HEK293 (cell line): ENCODE results near the gene PLAGL1.

Experiments
- TRIM28 ChIP-seq: IDR thresholded peaks from 2 replicates; pipeline ENCODE4 v1.6.1; 2011; ENCODE audit warnings: low read length, control low read depth, borderline replicate concordance
- ZNF121 ChIP-seq: fragments of 450-650 bp; formaldehyde crosslinking; IDR thresholded peaks from 2 replicates; pipeline ENCODE4 v1.5.1; 2016; ENCODE audit warnings: missing biosample characterization, missing genetic modification characterization
- ZNF596 ChIP-seq: fragments of 450-650 bp; IDR thresholded peaks from 2 replicates; pipeline ENCODE4 v1.5.0; 2018; ENCODE audit warnings: missing biosample characterization, mild to moderate bottlenecking, missing genetic modification characterization, moderate library complexity
- ZNF610 ChIP-seq: fragments of 450-650 bp; formaldehyde crosslinking; IDR thresholded peaks from 2 replicates; pipeline ENCODE4 v1.5.1; 2016; ENCODE audit warnings: missing biosample characterization, missing genetic modification characterization, borderline replicate concordance
- ZSCAN30 ChIP-seq: fragments of 450-650 bp; IDR thresholded peaks from 2 replicates; pipeline ENCODE4 v1.5.1; 2018; ENCODE audit warnings: missing biosample characterization, mild to moderate bottlenecking, missing genetic modification characterization, moderate library complexity
- TF ChIP-seq, protein P1 (sequence below): fragments of 450-650 bp; formaldehyde crosslinking; IDR thresholded peaks from 2 replicates; pipeline ENCODE4 v1.5.1; 2016; ENCODE audit warnings: missing biosample characterization, missing genetic modification characterization
- TF ChIP-seq, protein P2 (sequence below): fragments of 450-650 bp; formaldehyde crosslinking; IDR thresholded peaks from 2 replicates; pipeline ENCODE4 v1.5.1; 2016; ENCODE audit warnings: missing biosample characterization, missing genetic modification characterization
- TF ChIP-seq, protein P3 (sequence below): fragments of 450-650 bp; formaldehyde crosslinking; IDR thresholded peaks from 2 replicates; pipeline ENCODE4 v1.5.1; 2016; ENCODE audit warnings: missing biosample characterization, missing genetic modification characterization
- TF ChIP-seq, protein P4 (sequence below): fragments of 450-650 bp; formaldehyde crosslinking; IDR thresholded peaks from 2 replicates; pipeline ENCODE4 v1.5.1; 2016; ENCODE audit warnings: missing biosample characterization, missing genetic modification characterization
- TF ChIP-seq, protein P5 (sequence below): fragments of 450-650 bp; formaldehyde crosslinking; IDR thresholded peaks from 2 replicates; pipeline ENCODE4 v1.5.1; 2016; ENCODE audit warnings: missing biosample characterization, missing genetic modification characterization, borderline replicate concordance

DNA sequence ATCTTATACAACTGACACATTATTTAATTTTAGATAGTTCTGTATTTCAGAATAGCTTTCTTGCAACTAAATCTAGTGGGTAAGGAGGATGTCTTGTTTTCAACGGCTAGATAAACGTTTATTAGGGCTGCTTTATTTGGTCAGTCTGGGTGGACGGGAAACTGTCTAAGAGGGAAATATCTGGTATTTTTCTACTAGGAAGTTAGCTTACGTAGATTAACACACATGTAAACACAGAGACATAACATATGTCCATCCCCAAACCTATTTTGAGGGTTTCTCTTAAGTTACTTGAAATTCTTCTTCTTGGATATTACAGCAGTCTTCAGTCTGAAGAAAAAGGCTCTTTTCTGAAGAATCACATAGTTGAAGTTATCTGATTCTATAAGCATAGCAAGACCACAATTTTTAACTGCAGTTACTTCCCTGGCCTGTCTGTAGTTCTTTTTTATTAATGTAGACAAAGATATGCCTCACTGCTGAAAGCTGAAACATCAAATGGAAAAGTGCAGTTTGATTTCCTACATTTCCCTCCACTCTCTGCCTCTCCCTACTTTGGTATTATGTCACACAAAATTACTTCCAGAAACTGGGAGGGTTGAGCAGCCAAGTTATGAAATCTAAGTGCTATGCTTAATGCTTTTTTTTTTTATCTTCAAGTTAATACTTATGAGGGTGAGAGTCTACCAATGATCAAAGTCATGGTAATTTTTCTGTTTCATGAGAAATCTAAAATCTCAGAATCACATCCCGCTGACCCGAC lies 37.4 kb downstream of the PLAGL1 start:
- TF ChIP-seq TRIM28 (no peak), ZNF610 (tag by site-specific recombination) (no peak), ZNF596 (tag by site-specific recombination) (no peak), ZNF121 (no peak), ZSCAN30 (tag by site-specific recombination) (no peak)
- TF ChIP-seq, protein P1, sequence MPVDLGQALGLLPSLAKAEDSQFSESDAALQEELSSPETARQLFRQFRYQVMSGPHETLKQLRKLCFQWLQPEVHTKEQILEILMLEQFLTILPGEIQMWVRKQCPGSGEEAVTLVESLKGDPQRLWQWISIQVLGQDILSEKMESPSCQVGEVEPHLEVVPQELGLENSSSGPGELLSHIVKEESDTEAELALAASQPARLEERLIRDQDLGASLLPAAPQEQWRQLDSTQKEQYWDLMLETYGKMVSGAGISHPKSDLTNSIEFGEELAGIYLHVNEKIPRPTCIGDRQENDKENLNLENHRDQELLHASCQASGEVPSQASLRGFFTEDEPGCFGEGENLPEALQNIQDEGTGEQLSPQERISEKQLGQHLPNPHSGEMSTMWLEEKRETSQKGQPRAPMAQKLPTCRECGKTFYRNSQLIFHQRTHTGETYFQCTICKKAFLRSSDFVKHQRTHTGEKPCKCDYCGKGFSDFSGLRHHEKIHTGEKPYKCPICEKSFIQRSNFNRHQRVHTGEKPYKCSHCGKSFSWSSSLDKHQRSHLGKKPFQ (tag by site-specific recombination) = no peak
- TF ChIP-seq, protein P2, sequence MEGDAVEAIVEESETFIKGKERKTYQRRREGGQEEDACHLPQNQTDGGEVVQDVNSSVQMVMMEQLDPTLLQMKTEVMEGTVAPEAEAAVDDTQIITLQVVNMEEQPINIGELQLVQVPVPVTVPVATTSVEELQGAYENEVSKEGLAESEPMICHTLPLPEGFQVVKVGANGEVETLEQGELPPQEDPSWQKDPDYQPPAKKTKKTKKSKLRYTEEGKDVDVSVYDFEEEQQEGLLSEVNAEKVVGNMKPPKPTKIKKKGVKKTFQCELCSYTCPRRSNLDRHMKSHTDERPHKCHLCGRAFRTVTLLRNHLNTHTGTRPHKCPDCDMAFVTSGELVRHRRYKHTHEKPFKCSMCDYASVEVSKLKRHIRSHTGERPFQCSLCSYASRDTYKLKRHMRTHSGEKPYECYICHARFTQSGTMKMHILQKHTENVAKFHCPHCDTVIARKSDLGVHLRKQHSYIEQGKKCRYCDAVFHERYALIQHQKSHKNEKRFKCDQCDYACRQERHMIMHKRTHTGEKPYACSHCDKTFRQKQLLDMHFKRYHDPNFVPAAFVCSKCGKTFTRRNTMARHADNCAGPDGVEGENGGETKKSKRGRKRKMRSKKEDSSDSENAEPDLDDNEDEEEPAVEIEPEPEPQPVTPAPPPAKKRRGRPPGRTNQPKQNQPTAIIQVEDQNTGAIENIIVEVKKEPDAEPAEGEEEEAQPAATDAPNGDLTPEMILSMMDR = no peak
- TF ChIP-seq, protein P3, sequence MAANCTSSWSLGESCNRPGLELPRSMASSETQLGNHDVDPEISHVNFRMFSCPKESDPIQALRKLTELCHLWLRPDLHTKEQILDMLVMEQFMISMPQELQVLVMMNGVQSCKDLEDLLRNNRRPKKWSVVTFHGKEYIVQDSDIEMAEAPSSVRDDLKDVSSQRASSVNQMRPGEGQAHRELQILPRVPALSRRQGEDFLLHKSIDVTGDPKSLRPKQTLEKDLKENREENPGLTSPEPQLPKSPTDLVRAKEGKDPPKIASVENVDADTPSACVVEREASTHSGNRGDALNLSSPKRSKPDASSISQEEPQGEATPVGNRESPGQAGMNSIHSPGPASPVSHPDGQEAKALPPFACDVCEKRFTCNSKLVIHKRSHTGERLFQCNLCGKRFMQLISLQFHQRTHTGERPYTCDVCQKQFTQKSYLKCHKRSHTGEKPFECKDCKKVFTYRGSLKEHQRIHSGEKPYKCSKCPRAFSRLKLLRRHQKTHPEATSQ (tag by site-specific recombination) = no peak
- TF ChIP-seq, protein P4, sequence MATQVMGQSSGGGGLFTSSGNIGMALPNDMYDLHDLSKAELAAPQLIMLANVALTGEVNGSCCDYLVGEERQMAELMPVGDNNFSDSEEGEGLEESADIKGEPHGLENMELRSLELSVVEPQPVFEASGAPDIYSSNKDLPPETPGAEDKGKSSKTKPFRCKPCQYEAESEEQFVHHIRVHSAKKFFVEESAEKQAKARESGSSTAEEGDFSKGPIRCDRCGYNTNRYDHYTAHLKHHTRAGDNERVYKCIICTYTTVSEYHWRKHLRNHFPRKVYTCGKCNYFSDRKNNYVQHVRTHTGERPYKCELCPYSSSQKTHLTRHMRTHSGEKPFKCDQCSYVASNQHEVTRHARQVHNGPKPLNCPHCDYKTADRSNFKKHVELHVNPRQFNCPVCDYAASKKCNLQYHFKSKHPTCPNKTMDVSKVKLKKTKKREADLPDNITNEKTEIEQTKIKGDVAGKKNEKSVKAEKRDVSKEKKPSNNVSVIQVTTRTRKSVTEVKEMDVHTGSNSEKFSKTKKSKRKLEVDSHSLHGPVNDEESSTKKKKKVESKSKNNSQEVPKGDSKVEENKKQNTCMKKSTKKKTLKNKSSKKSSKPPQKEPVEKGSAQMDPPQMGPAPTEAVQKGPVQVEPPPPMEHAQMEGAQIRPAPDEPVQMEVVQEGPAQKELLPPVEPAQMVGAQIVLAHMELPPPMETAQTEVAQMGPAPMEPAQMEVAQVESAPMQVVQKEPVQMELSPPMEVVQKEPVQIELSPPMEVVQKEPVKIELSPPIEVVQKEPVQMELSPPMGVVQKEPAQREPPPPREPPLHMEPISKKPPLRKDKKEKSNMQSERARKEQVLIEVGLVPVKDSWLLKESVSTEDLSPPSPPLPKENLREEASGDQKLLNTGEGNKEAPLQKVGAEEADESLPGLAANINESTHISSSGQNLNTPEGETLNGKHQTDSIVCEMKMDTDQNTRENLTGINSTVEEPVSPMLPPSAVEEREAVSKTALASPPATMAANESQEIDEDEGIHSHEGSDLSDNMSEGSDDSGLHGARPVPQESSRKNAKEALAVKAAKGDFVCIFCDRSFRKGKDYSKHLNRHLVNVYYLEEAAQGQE (tag by site-specific recombination) = no peak
- TF ChIP-seq, protein P5, sequence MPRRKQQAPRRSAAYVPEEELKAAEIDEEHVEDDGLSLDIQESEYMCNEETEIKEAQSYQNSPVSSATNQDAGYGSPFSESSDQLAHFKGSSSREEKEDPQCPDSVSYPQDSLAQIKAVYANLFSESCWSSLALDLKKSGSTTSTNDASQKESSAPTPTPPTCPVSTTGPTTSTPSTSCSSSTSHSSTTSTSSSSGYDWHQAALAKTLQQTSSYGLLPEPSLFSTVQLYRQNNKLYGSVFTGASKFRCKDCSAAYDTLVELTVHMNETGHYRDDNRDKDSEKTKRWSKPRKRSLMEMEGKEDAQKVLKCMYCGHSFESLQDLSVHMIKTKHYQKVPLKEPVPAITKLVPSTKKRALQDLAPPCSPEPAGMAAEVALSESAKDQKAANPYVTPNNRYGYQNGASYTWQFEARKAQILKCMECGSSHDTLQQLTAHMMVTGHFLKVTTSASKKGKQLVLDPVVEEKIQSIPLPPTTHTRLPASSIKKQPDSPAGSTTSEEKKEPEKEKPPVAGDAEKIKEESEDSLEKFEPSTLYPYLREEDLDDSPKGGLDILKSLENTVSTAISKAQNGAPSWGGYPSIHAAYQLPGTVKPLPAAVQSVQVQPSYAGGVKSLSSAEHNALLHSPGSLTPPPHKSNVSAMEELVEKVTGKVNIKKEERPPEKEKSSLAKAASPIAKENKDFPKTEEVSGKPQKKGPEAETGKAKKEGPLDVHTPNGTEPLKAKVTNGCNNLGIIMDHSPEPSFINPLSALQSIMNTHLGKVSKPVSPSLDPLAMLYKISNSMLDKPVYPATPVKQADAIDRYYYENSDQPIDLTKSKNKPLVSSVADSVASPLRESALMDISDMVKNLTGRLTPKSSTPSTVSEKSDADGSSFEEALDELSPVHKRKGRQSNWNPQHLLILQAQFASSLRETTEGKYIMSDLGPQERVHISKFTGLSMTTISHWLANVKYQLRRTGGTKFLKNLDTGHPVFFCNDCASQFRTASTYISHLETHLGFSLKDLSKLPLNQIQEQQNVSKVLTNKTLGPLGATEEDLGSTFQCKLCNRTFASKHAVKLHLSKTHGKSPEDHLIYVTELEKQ (tag by site-specific recombination) = no peak
